ENCODE results near the gene SUFU. TPM values are rescaled to one million over a fixed set of nuclear protein-coding genes. Genes with fewer than 3 reads are reported as not detected.

SUFU gene
- total and polyA plus RNA-seq, 2 of the 8 experiments (the other 6 are each of a cell fraction or from before 2014, with no cell fraction given), result 7.0 to 10.8 TPM

- Histone ChIP-seq H3K36me3 (ENCODE audit: control insufficient read depth in 2 of 4, insufficient read depth in 4 of 4, low read length in 3 of 4) (peaks cover 0 to 12% (median 5%) of the 10 kb centered on the region in 4 experiments; a peak in 4 of 8 replicates), H3K27me3 (replicated peaks in 1 of 4; ENCODE audit: control insufficient read depth in 3 of 4, extremely low read depth in 1 of 4, insufficient read depth in 3 of 4, low read length in 3 of 4) (no peaks in the 10 kb centered on the region), H3K79me2 (ENCODE audit: control insufficient read depth in 1 of 2, insufficient read depth in 2 of 2, low read length in 2 of 2) (no peaks in the 10 kb centered on the region), H3K4ac (replicated peaks; ENCODE audit: insufficient read length, low read depth, low read length) (no peak overlapping the region), H4K91ac (replicated peaks; ENCODE audit: insufficient read length, low read length) (no peak overlapping the region), H2BK20ac (ENCODE audit: low read length) (no peak overlapping the region), H4K5ac (ENCODE audit: insufficient read length, low read depth, low read length) (no peak overlapping the region), H2BK15ac (ENCODE audit: low read length) (no peak overlapping the region), H3K4me2 (ENCODE audit: insufficient read depth in 1 of 2, low read depth in 2 of 2, low read length in 2 of 2) (no peak overlapping the region), H2AK5ac (ENCODE audit: low read depth, low read length) (no peak overlapping the region), H3K4me1 (replicated peaks in 1 of 4; ENCODE audit: control insufficient read depth in 3 of 4, insufficient read depth in 4 of 4, low read length in 3 of 4) (peaks cover 8 to 24% (median 14%) of the 10 kb centered on the region in 4 experiments), H4K8ac (ENCODE audit: extremely low read depth, insufficient read depth, low read length) (no peak overlapping the region), H3K4me3 (ENCODE audit: extremely low read depth in 1 of 4, insufficient read depth in 2 of 4, low read depth in 3 of 4, low read length in 4 of 4) (no peak overlapping the region), H2BK12ac (ENCODE audit: low read depth, low read length) (no peak overlapping the region), H2BK5ac (ENCODE audit: low read depth, low read length) (no peak overlapping the region), H3K9ac (replicated peaks in 1 of 4; ENCODE audit: extremely low read depth in 1 of 4, low read depth in 3 of 4, low read length in 3 of 4) (no peak overlapping the region), H3K23ac (ENCODE audit: insufficient read length) (no peak overlapping the region), H4K20me1 (replicated peaks in 1 of 2; ENCODE audit: control insufficient read depth in 1 of 2, insufficient read depth in 2 of 2, low read length in 2 of 2) (no peaks in the 10 kb centered on the region), H3K18ac (ENCODE audit: extremely low read depth, low read length) (no peak overlapping the region), H2AFZ (ENCODE audit: low read length) (no peak overlapping the region), H3K79me1 (ENCODE audit: low read depth, low read length) (no peaks in the 10 kb centered on the region), H3K23me2 (ENCODE audit: low read depth, low read length) (no peaks in the 10 kb centered on the region), H2BK120ac (replicated peaks; ENCODE audit: low read depth, low read length) (no peak overlapping the region), H3K9me3 (ENCODE audit: insufficient read depth in 2 of 2, low read depth in 1 of 2, low read length in 1 of 2) (no peaks in the 10 kb centered on the region), H3K14ac (ENCODE audit: insufficient read length) (no peak overlapping the region), H3K56ac (replicated peaks; ENCODE audit: insufficient read length, low read depth, low read length) (no peak overlapping the region), H3K27ac (ENCODE audit: low read depth, low read length) (no peak overlapping the region)
- ChIA-PET POLR2A (ENCODE audit: partially characterized antibody) (no interaction called here), CTCF (ENCODE audit: partially characterized antibody) (interaction anchor here (1.3 to 9.1 kb wide), 2 partner anchors 15 to 29 kb away, joined by 4 to 73 read pairs; no protein-coding TSS in a partner anchor)
- FAIRE-seq (no peak), DNase-seq (ENCODE audit: low read depth in 1 of 2, low spot score in 2 of 2) (no peak)
- 91% methylated on average over 5 of the region's 5 CpGs; no CpG with 5 or more reads in 1 of the 2 experiments for WGBS, 2 experiments (ENCODE audit: extremely low coverage in 1 of 2, insufficient coverage in 1 of 2, insufficient read length in 1 of 2, insufficient replicate concordance in 2 of 2, low coverage in 1 of 2, low lambda C conversion rate in 2 of 2, missing lambda C conversion rate in 1 of 2)
- TF ChIP-seq CREB1 (IDR thresholded peaks at IDR 0.05), result no peak
- TF ChIP-seq E2F6 (IDR thresholded peaks at IDR 0.05), result no peak
- no peak for TF ChIP-seq BRCA1 (IDR thresholded peaks at IDR 0.05; ENCODE audit: low read depth, low read length)
- no peak for TF ChIP-seq SIX5 (IDR thresholded peaks at IDR 0.05; ENCODE audit: low read depth, low read length)
- no peak for TF ChIP-seq KDM4A (IDR thresholded peaks at IDR 0.05; ENCODE audit: low read depth, low read length, severe bottlenecking)
- TF ChIP-seq HDAC2 (IDR thresholded peaks at IDR 0.05; ENCODE audit: borderline replicate concordance in 1 of 2, low read depth in 2 of 2, low read length in 2 of 2), result no peak
- TF ChIP-seq SRF (IDR thresholded peaks at IDR 0.05; ENCODE audit: low read depth, low read length), result no peak
- no peak for TF ChIP-seq JUN (IDR thresholded peaks at IDR 0.05; ENCODE audit: low read depth, low read length)
- TF ChIP-seq CTBP2 (IDR thresholded peaks at IDR 0.05; ENCODE audit: borderline replicate concordance, insufficient read depth, insufficient read length, low read length), result no peak
- TF ChIP-seq, protein P1, sequence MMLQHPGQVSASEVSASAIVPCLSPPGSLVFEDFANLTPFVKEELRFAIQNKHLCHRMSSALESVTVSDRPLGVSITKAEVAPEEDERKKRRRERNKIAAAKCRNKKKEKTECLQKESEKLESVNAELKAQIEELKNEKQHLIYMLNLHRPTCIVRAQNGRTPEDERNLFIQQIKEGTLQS (IDR thresholded peaks at IDR 0.05; ENCODE audit: insufficient read depth, low read depth, low read length), result no peak
- TF ChIP-seq TBP (IDR thresholded peaks at IDR 0.05; ENCODE audit: low read depth, low read length), result no peak
- no peak for TF ChIP-seq JUND (IDR thresholded peaks at IDR 0.05; ENCODE audit: low read length)
- TF ChIP-seq RXRA (IDR thresholded peaks at IDR 0.05; ENCODE audit: insufficient read depth, low read depth, low read length), result no peak
- TF ChIP-seq CHD1 (IDR thresholded peaks at IDR 0.05; ENCODE audit: low read depth, low read length), result no peak
Observed at GRCh38 chr10:102681696-102682095, 177.9 kb downstream of the SUFU start.

Measured in H1 (cell line).